Fibroblast of skin of scalp (primary cell): ENCODE measurements around the gene DHX29.
A peak's percentile ranks its signal among the peaks of the same experiment; 100 is the strongest.

Experiments
- DNase-seq: peaks from one replicate; pipeline ENCODE4 v3.0.0-alpha.2; 2013

The DHX29 gene

DNA sequence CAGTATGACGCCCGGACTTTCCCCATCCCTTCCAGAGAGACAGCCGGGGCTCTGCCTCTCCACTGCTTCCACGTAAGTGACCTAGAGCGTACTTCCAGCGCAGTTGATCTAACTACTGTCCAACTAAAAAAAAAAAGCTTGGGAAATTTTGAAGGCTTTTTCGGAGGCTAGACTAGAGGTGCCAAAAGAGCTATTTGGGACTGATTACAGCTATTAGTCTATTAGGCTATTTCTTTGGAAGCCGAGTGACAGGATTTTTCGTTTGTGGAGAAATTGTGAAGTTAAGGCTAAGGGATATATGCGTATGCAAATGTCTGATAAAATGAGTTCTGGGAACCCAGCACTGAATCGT, 75.6 kb downstream of the DHX29 start:
- no peak for DNase-seq

DNA sequence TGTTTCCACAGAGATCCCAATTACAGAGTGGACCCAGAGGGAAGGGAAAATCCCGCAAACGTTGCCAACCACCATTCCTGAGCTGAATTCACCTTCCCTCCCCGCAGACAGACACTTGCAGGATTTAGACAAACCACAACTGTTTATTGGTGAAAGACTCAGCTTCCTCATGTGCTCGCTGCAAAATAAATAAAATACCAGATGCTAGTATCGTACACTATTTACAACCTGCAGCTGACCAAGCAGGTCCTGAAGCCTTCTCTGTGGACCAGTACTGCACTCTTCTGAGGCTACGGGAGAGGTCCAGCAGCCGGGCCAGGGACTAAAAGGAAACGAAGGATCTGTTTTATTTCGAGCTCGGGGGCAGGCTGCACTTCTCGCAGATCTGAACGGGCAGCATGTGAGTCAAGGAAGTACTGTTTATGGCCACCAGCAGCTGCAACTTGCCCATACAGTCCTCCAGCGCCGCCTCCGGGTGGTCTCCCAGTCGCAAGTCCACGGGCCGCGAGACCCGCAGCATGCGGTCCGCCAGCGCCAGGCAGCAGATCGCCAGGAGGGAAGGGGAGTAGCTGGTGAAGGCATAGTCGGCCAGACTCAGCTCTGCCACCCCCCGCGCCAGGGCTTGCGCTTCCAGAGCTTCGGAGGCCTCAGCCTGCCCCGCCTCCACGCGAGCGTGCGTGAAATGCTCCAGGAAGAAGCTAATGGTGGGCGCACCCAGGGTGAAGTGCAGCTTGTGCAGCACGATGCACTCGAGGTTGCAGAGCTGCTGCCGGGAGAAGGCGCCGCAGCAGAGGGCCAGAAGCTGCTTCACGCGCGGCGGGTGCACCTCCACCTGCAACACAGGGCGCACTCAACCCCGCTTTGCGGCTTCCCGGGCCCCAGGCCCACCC, 76.2 kb downstream of the DHX29 start:
- DNase-seq, result no peak

DNA sequence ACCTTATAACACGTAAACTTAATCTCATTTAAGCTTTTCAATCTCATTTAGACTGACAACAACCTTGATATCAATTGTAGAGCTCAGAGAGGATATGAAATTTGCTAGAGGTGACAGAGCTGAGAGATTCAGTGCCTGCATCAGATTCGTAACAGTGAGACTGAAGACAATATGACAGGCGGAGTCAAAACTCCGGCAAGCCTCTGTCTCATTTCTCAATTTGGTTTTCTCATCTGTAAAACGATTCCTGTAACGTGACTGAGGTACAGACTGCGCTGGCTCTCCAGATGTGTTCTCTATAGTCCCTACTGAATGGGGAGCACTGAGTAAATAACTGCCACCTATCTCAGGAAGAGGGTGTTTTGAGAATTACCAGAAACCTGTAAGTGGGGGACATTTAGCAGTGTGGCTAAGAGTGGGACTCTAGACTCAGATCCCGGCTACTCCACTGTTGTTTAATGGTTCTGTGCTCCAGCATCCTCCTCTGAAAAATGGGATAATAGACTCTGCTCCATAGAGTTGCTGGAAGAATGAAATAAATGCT, 77.3 kb downstream of the DHX29 start:
- no peak for DNase-seq

DNA sequence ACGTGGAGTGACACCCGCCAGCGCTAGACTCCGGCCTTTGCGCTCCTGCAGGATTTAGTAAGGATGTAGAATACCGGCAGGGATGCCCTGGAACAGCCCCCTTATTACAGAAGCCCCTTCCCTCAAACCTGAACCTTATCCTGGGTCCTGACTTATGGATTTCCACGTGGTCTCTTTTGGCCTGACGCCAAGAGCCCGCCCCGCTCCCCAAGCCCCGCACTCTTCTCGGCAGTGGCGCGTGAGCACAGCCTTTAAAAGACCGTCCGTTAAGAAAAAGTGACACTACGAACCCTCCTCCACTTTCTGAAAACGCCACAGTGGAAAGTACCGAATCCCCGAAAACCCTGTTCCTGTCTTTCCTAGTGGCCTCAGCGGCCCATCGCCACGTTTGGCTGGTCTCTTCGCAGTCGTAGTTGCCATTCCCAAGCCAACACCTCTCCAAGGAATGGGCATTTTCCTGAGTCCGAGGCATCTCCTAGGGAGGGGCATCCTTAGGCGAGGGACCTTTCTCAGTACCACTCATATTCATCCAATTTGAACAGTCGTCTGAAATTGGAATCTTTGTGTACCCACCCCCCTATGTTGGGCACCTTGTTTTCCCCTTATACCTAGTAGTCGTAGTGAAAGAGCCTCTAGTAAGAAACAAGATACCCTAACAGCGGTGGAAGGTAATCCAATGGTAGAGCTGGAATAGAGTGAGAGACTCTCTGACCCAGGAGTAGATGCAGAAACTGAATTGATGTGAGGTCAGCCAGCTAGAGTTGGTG, 79.6 kb downstream of the DHX29 start:
- DNase-seq, result no peak

DNA sequence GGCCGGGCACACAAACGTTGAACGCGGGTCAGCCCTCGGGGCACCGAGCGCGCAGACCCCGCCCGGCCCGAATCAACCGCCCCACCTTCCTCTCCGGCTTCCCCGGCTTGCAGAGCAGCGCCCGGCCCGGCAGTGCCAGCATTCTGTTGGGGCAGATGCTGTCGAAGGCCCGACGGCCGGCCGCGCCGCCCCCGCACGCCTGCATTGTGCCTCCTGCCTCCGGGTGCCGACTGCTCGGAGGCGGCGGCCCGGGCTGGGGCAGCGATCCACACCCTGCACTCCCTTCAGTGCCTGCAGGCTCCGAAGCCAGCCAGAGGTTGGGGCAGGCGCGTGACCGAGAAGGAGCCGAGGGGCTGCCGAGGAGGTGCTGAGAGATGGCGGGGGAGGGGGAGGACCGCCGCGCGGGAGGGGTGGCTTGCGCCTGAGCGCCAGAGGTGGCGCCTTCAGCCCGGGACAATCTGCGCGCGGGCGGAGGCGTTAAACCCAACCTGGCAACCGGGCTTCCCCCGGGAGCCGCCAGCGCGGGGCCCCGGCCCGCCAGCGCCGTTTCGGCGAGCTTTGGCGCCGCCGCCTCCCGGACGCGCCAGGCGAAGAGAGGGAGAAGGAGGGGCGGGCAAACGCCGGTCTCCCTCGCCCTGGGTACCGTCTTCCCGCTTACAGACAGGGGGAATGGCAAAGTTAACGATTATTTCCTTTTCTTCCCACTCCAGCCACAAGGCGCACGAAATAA, 80.4 kb downstream of the DHX29 start, which contains the start of gene MCIDAS:
MCIDAS (minus strand) TSS at position 382 of the 730 bp plus-strand sequence; CDS start at position 205, 177 bp downstream.
- peak; percentile 27 for DNase-seq

DNA sequence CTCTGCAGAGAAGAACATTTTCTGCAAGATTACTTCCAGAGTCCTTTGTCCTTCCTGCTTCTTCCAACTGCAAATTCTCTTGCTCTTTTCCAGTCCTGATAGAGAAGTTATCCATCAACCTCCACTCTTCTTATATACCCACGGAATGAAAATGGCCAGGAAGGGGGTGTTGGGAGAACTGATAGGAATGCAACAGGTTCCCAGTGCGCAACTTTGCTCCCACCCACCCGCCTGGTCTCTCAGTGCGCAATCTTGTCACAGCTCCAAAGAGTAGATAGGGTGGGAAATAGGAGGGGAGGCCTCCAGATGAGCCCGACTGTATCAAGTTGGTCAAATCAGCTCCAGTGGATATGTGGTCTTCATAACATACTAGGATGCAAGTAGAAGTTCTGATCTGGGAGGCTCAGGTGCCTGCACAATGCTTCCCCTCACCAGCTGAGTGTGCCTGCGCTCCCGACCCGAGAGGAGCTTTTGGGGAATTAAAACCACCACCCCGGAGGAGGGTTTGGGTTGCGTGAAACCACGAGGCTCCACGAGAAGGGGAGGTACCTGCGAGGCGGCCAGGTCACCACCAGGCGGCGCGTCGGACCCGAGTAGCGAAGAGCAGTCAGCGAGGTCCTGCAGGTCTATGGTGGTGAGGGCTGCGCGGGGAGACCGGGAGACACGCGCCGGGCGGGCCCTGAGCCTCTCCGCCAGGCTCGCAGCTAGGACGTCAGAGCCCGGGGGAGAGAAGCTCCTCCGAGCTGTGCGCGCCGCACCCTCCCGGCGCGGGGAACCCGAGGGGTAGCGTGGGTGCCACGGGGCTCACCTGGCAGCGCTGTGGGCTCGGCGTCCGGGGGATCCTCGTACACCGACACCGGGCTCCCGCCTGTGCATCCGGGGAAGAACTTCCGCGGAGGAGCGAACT, 81.2 kb downstream of the DHX29 start:
- peak; percentile 28 for DNase-seq

DNA sequence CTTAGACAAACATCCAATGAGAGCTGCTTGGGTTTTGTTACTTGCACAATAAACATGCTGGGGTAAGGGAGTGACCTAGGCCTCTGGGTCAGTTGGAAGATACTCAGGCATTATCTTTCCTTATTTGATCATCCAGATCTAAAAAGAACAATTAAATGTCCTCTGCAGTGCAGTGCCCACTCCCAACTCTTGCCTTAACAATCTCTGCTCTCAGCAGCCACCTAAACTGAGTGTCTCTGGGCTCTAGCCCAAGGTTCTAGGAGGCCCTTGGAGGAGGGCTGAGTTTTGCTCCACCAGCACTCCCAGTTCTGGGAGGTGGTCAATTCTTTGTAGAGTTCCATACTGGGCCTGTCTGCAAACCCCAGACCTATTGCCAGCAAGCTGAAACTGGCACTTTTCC, 82.1 kb downstream of the DHX29 start:
- DNase-seq, result no peak

DNA sequence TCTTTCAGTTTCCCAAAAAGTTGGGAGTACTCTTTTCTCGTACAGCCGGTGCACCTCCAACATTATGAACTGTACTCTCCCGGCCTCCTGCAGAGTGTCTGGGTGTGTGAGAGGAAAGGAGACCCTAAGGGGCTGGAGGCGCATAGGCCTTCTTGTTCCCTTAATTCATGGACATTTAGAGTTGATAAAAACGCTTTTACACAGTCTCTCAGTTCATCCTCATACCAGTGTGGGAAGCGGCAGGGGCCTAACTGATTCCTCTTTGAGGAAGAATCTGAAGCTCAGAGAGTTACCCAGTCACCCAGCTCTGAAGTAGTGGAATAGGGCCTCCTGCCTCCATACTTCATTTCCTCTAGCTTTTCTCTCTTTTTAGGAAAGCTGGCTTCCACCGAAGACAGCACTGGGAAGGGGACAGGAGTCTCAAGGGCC, 83.7 kb downstream of the DHX29 start:
- DNase-seq, result no peak

DNA sequence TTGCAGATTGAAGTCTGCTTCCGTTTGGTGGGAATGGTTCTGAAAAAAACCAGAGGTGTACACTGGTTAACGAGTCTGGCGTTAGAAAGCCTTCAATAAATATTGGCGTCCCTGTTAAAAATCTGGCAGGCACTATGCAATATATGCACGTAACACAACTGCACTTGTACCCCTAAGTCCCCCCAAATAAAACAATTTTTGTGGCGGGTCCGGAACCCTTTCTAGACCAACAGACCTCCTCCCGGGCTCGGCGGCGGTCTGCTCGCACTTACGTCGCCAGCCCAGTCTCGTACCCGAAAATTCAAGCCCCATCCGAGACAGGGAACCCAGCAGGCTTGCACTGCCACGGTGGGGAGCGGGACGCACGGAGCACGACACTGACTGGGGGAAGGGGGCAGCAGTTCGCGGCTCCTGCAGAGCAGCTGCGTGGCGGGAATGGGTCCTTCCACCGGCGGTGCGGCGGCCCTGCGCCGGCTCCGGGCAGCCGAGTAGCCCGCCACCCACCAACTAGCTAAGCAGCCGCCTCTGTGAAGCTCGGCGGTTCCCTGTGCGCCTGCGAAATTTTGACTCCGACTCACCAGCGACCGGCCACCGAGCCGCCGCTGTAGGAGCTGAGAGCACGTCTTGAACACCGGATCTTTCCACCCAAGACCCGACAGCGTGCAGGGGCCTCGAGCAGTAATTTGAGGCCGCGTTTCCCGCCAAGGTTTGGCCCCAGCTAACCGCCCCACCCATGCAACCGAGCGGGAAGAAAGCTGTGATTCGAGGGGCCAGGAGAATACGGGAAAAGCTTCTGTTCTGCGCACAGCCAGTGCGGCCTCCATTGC, 84.3 kb downstream of the DHX29 start:
- no peak for DNase-seq

DNA sequence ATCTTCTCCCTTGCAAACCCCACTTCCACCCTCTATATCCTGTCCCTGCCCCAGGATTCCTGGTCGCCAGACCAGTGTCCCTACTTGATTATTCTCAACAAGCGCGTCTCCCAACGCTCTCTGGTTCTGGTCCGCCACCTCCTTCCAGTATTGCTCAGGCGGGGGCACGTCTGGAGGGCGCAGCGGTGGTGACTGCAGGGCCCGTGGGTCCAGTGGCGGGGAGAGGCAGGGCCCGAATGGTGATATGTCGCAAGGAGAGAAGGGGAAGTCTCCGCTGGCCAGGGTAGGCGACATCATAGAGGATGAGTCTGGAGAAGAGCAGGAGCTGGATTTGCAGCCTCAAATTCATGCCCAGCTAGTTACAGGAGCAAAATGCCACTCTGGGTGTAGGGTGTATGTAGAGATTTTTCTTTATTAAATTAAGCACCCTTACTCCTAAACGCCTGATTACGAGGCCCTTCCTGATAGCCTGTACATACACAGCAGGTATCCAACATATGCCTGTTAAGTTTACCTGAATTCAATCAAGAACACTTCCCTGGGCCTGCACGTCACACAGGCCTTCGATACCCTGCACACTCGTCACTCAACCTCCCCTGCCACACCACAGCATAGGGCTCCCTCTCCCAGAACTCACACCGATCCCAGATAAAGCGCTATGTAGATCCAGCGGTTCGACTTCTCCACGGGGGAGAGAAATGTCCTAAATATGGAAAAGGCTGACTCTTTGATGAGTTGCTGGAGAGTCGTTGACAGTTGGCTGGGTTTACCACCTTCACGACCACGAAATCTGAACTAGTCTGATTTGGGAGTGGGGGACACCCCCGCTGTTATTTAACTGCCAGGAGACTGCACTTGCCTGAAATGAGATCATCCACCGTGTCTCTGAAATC, 85.2 kb downstream of the DHX29 start:
- DNase-seq, result no peak

DNA sequence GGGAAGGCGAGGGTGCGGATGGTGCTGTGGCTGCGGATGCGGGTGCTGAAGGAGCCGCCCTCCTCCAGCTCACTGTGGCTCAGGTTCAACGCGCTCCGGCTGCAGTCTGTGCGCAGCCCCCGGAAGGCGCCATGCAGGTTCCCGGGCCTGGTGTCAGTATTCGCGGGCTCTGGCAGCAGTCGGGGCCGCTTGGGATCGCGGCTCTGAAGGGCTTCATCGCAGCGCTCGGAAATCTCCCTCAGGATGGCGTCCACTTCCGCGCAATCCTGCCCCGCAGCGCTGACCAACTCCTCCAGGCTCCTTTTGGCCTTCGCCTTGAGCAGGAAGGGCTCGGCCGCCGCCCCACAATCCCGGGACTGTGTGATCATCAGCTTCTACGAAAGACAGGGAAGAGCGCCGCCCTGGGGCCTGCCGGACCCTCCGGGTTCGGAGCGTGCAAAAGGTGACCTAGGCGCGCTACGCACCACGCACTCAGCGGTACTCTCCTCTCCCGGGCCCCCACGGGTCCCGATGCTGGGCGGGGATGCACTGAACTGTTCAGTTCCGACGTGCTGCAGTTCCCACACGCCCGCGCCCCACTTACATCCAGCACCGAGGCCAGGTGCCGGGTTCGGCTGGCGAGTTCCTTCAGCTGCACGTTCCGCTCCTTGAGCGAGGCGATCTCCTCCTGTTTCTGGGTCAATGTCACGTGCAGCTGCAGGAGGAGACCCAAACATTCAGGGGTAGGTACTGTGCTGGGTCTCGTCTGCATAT, 86.9 kb downstream of the DHX29 start:
- no peak for DNase-seq

DNA sequence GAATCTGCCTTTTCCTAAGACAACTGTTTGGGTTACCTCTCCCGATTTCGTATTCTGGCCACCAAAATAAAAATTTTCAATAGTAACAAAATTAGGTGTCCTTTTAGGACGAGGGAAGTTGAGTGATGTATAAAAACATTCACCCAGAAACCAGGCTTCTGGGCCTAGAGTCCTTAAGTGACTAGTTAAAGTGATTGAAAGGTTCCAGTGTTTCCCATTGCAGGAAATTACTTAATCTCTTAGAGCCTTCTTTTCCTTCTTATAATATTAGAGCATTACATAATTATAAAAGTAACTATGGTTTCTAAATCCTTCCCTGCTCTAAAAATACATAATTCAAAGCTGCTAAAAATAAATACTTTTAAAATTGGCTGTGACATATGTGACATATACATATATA, 87.7 kb downstream of the DHX29 start:
- DNase-seq, result no peak

DNA sequence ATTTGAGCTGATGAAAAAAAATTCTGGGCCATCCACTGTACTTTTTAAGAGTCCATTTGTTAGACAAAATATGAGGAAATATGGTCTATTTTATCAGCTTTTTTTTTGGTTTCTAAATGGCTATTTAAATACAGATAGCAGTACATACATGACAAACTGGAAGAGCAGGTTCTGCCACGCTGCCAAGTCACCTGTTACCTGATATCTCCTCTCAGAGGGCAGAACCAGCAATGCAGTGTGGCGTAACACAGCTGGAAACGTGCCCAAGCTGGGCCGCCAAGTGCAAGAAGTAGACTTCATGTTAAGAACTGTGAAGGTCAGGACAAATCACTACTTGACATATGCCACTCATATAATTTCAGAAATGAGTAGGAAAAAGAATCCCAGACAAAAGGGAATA, 88.5 kb downstream of the DHX29 start:
- no peak for DNase-seq

DNA sequence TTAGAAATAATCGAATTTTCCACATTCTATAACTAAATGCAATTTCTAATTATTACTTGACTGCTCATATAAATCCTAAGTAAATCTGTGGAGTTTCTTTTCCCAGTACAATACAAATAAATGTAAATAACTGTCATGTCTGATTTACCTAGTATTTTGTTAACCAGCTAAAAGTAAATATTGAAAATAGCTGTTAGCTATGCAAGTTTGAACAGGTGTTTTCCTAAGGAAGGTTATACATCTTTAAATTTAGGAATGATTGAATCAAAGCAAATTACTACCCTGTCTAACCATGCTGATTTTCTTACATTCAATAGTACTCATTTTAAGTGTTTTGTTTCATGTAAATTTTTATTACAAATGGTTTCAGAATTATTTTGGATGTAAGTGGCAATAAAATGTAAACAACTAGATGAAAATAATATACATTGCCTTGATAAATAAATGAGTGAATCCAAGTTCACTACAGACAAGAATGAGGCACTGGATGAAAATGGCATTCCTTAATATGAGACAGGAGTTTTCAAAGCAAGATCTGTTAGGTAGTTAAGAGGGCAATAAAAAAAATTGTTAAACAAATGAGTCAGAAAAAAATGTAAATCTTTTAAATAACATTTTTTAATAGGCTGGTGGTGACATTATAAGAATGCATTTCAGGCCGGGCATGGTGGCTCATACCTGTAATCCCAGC, 96.2 kb downstream of the DHX29 start:
- DNase-seq, result no peak
